ELF-1 (cell line): ENCODE results near the gene PGRMC2.

ENCODE experiments used
- DNase-seq: peaks from one replicate; pipeline ENCODE4 v3.0.0-alpha.2; 2016; ENCODE audit warnings: low read depth, low spot score

Gene PGRMC2

GRCh38 chr4:128220286-128221235 lies 67.1 kb downstream of the PGRMC2 start:
- DNase-seq: no peak
